Right kidney (tissue), 1 donor: Measurements from ENCODE around the gene TUT1.
A peak's percentile ranks its signal among the peaks of the same experiment; 100 is the strongest.
"Not testable (repeated sequence)": the region's sequence is repeated elsewhere in the genome, so short reads cannot be mapped to it uniquely, and the experiment has no call there.

Experiments
- DNase-seq: peaks from one replicate; pipeline ENCODE4 v3.0.0-alpha.2; 2016

The TUT1 gene

GRCh38 chr11:62577046-62577714, 14.1 kb downstream of the TUT1 start:
- DNase-seq: no peak

GRCh38 chr11:62575837-62576236, 15.5 kb downstream of the TUT1 start:
- no peak for DNase-seq

GRCh38 chr11:62575156-62575555, 16.2 kb downstream of the TUT1 start:
- DNase-seq: no peak

- DNase-seq: no peak
Observed at GRCh38 chr11:62574363-62575071, 16.8 kb downstream of the TUT1 start.

GRCh38 chr11:62573592-62574362, 17.5 kb downstream of the TUT1 start, which contains the start of gene EEF1G:
Gene EEF1G, minus strand, starts transcription at chr11:62573891. Its CDS starts 49 bp downstream, at chr11:62573842.
- DNase-seq: peak; percentile 97

- DNase-seq: no peak
Observed at GRCh38 chr11:62573006-62573591, 18.2 kb downstream of the TUT1 start.

- no peak for DNase-seq
Observed at GRCh38 chr11:62572431-62572830, 18.9 kb downstream of the TUT1 start.

- DNase-seq: not testable (repeated sequence)
Observed at GRCh38 chr11:62571493-62571892, 19.8 kb downstream of the TUT1 start.

GRCh38 chr11:62570903-62571302, 20.4 kb downstream of the TUT1 start:
- not testable (repeated sequence) for DNase-seq

- no peak for DNase-seq
Observed at GRCh38 chr11:62569611-62570010, 21.7 kb downstream of the TUT1 start.

GRCh38 chr11:62567018-62567633, 24.2 kb downstream of the TUT1 start:
- no peak for DNase-seq

GRCh38 chr11:62566247-62566646, 25.1 kb downstream of the TUT1 start:
- DNase-seq: no peak

- DNase-seq: no peak
Observed at GRCh38 chr11:62565100-62565802, 26.1 kb downstream of the TUT1 start.

GRCh38 chr11:62561677-62562230, 29.6 kb downstream of the TUT1 start:
- DNase-seq: not testable (repeated sequence)

GRCh38 chr11:62560566-62561103, 30.7 kb downstream of the TUT1 start:
- no peak for DNase-seq

- DNase-seq: not testable (repeated sequence)
Observed at GRCh38 chr11:62559626-62560025, 31.7 kb downstream of the TUT1 start.

GRCh38 chr11:62559204-62559603, 32.1 kb downstream of the TUT1 start:
- DNase-seq: no peak

- no peak for DNase-seq
Observed at GRCh38 chr11:62558669-62559068, 32.7 kb downstream of the TUT1 start.

GRCh38 chr11:62556875-62557631, 34.3 kb downstream of the TUT1 start:
- DNase-seq: no peak
